SK-N-SH (cell line): ENCODE results near the gene IL1R1. TPM values are rescaled to one million over a fixed set of nuclear protein-coding genes. Genes with fewer than 3 reads are reported as not detected.

Source experiments
- CTCF ChIA-PET: fragments of 300-600, 350-600 bp; formaldehyde crosslinking; extraction: SDS; loops from one replicate; lab custom pipeline; 2021; lab: Yijun Ruan, JAX
- POLR2A ChIA-PET: fragments of 350-600 bp; sonication (Branson Sonifier 250); formaldehyde crosslinking; extraction: SDS; loops from one replicate; lab custom pipeline; 2020; ENCODE audit warnings: antibody characterized with exemption, inconsistent platforms; lab: Yijun Ruan, JAX
- DNase-seq: peaks from one replicate; pipeline ENCODE4 v3.0.0; 2012
- H2AFZ ChIP-seq: fragments of 200-600 bp; sonication (generic); 2 replicates; pipeline ENCODE4 v1.8.1; 2016; ENCODE audit warnings: antibody characterized with exemption, mild to moderate bottlenecking, low read depth
- H3F3A ChIP-seq: fragments of 200-600 bp; sonication (generic); replicated peaks from 2 replicates; pipeline ENCODE3; 2016; ENCODE audit warnings: antibody characterized with exemption, mild to moderate bottlenecking; ENCODE audit not compliant: insufficient read depth
- H3K27ac ChIP-seq, 2 experiments: fragments of 200-500 bp in 1 of 2; fragments of 200-600 bp in 1 of 2; sonication (Bioruptor generic) in 1 of 2; sonication (generic), shearing (Covaris generic) in 1 of 2; 2 replicates each; pipeline versions ENCODE4 v1.5.1 to v1.6.1; 2014 to 2016; ENCODE audit warnings: low read depth in 2 of 2, inconsistent platforms in 1 of 2, low read length in 1 of 2, mild to moderate bottlenecking in 1 of 2, mixed read lengths in 1 of 2
- H3K27me3 ChIP-seq: fragments of 200-600 bp; sonication (generic), shearing (Covaris generic); 2 replicates; pipeline ENCODE4 v1.6.1; 2016; ENCODE audit warnings: mixed run types; ENCODE audit not compliant: insufficient read depth
- H3K36me3 ChIP-seq, 2 experiments: fragments of 200-500 bp in 1 of 2; fragments of 200-600 bp in 1 of 2; sonication (Bioruptor generic) in 1 of 2; sonication (generic) in 1 of 2; replicated peaks in 1 of 2; 2 replicates each; pipeline versions ENCODE3 to v1.5.1; 2014 to 2016; ENCODE audit warnings: low read length in 1 of 2, mild to moderate bottlenecking in 1 of 2; ENCODE audit not compliant: insufficient read depth in 2 of 2, control insufficient read depth in 1 of 2
- H3K4me1 ChIP-seq, 2 experiments: fragments of 200-500 bp in 1 of 2; fragments of 200-600 bp in 1 of 2; sonication (Bioruptor generic) in 1 of 2; sonication (generic), shearing (Covaris generic) in 1 of 2; 2 replicates each; pipeline versions ENCODE4 v1.5.1 to v1.6.1; 2014 to 2016; ENCODE audit warnings: low read depth in 1 of 2, low read length in 1 of 2, mixed run types in 1 of 2; ENCODE audit not compliant: insufficient read depth in 2 of 2, control insufficient read depth in 1 of 2
- H3K4me2 ChIP-seq: fragments of 200-600 bp; sonication (generic), shearing (Covaris generic); 2 replicates; pipeline ENCODE4 v1.6.1; 2017; ENCODE audit warnings: mixed run types
- H3K4me3 ChIP-seq, 2 experiments: fragments of 200-500 bp in 1 of 2; fragments of 200-600 bp in 1 of 2; sonication (Bioruptor generic) in 1 of 2; sonication (generic), shearing (Covaris generic) in 1 of 2; 2 replicates each; pipeline versions ENCODE4 v1.5.1 to v1.8.1; 2014 to 2016; ENCODE audit warnings: low read depth in 2 of 2, inconsistent platforms in 1 of 2, low read length in 1 of 2, mild to moderate bottlenecking in 1 of 2, mixed read lengths in 1 of 2, moderate library complexity in 1 of 2
- H3K79me2 ChIP-seq: fragments of 200-600 bp; sonication (generic); 2 replicates; pipeline ENCODE4 v1.8.1; 2017; ENCODE audit warnings: mild to moderate bottlenecking; ENCODE audit not compliant: insufficient read depth
- H3K9ac ChIP-seq: fragments of 200-600 bp; sonication (generic); 2 replicates; pipeline ENCODE4 v1.6.1; 2017; ENCODE audit warnings: mixed run types
- H3K9me2 ChIP-seq: fragments of 200-600 bp; sonication (generic); 2 replicates; pipeline ENCODE4 v1.6.1; 2017; ENCODE audit warnings: mixed run types
- H3K9me3 ChIP-seq: fragments of 200-600 bp; sonication (generic); 2 replicates; pipeline ENCODE4 v1.6.1; 2017; ENCODE audit warnings: mixed run types, mild to moderate bottlenecking, moderate library complexity
- H4K20me1 ChIP-seq: fragments of 200-600 bp; sonication (generic); 2 replicates; pipeline ENCODE4 v1.6.1; 2017; ENCODE audit warnings: mild to moderate bottlenecking, mixed run types; ENCODE audit not compliant: insufficient read depth
- EZH2phosphoT487 ChIP-seq: fragments of 200-600 bp; sonication (generic); IDR thresholded peaks from 2 replicates; pipeline ENCODE4 v1.6.1; 2017; ENCODE audit warnings: low read depth, mixed run types, mild to moderate bottlenecking, antibody characterized with exemption, moderate library complexity, borderline replicate concordance
- FOXJ3 ChIP-seq: sonication (generic); formaldehyde crosslinking; IDR thresholded peaks from 2 replicates; pipeline ENCODE4 v1.5.1; 2020; ENCODE audit warnings: mild to moderate bottlenecking, missing genetic modification reagents
- GABPA ChIP-seq: IDR thresholded peaks from 2 replicates; pipeline ENCODE4 v1.4.0; 2012; ENCODE audit warnings: low read depth, mild to moderate bottlenecking
- JUND ChIP-seq: IDR thresholded peaks from 2 replicates; pipeline ENCODE4 v1.4.0; 2012
- PBX3 ChIP-seq: IDR thresholded peaks from 2 replicates; pipeline ENCODE4; 2012
- POLR2AphosphoS5 ChIP-seq: IDR thresholded peaks from 2 replicates; pipeline ENCODE4 v1.6.1; 2012; ENCODE audit warnings: low read depth, low read length
- RFX5 ChIP-seq: IDR thresholded peaks from 2 replicates; pipeline ENCODE4 v1.6.1; 2012; ENCODE audit warnings: mild to moderate bottlenecking, improper control_type of control experiment, low read length
- RXRA ChIP-seq: IDR thresholded peaks from 2 replicates; pipeline ENCODE4 v1.4.0; 2012; ENCODE audit warnings: low read depth, mild to moderate bottlenecking, borderline replicate concordance
- SIN3A ChIP-seq: IDR thresholded peaks from 2 replicates; pipeline ENCODE4 v1.6.1; 2012; ENCODE audit warnings: low read depth, mild to moderate bottlenecking, low read length, moderate library complexity, borderline replicate concordance
- TAF1 ChIP-seq: IDR thresholded peaks from 2 replicates; pipeline ENCODE4 v1.6.1; 2012; ENCODE audit warnings: low read depth, mild to moderate bottlenecking, low read length, moderate library complexity, borderline replicate concordance
- TCF12 ChIP-seq: IDR thresholded peaks from 2 replicates; pipeline ENCODE4 v1.4.0; 2012
- USF1 ChIP-seq: IDR thresholded peaks from 2 replicates; pipeline ENCODE4 v1.4.0; 2012; ENCODE audit warnings: low read depth, borderline replicate concordance
- YY1 ChIP-seq: IDR thresholded peaks from 2 replicates; pipeline ENCODE4 v1.4.0; 2012; ENCODE audit warnings: low read depth, mild to moderate bottlenecking
- WGBS: methylation state at CpG from one replicate; pipeline ENCODE4 v1.1.6; 2017; ENCODE audit warnings: low lambda C conversion rate; 5-methylcytosine and 5-hydroxymethylcytosine counted together
- polyA plus RNA-seq, 3 experiments: library from polyadenylated mRNA; depleted of rRNA; stranded (reverse); fragments of >200 nt; gene quantifications; 2 replicates each; pipeline ENCODE4 v1.2.3, GENCODE V29; 2012
- TF ChIP-seq, protein P1 (sequence below): fragments of 150-350 bp; IDR thresholded peaks from 2 replicates; pipeline ENCODE4 v1.6.1; 2016; ENCODE audit warnings: mild to moderate bottlenecking, low read depth, low read length
- TF ChIP-seq, protein P2 (sequence below): IDR thresholded peaks from 2 replicates; pipeline ENCODE4 v1.4.0; 2012; ENCODE audit warnings: low read depth, borderline replicate concordance
- TF ChIP-seq, protein P3 (sequence below): IDR thresholded peaks from 2 replicates; pipeline ENCODE4 v1.6.1; 2012; ENCODE audit warnings: mild to moderate bottlenecking, low read depth, low read length, moderate library complexity

Gene IL1R1
- polyA plus RNA-seq, 1 of the 3 experiments (the other 2 are of a cell fraction), result 13.3 TPM

DNA sequence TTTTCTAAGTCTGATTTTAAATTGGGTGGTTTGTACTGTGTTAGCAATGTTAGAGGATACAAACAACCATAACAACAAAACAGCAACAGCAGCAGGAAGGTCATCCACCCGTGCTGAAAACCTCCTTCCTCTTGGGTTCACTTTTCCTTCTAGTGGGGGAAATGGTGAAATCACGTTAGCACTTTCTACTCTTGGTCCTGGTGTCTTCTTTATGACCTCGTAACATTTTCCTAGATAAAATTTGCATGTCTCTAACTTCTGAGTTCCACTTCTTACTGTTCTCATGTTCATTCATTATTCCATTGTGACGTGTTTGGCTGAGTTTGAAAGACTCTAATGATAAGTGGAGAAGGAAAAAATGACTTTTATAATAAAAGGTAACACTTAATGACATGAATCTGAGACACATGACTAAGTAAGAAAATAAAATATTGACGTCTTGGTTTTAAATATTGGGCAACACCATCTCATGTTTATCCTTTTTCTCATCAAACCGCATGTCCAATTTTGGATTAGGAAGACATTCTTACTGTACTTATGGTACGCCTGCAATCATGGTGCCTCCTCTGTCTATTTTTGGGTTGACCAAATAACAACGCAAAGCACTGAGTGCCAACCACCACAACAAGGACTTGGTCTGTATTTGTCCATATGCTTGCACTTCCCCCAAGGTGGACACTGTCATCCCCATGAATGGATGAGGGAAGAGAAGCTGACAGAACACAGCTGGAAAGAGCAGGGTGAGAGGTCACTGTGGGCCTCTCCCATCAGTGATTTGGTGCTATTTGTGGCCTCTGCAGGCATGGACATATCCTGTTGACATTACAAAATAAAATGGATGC lies 25.7 kb upstream of the IL1R1 start (continued):
- no peak for TF ChIP-seq TAF1
- TF ChIP-seq TCF12, result no peak
- TF ChIP-seq RFX5, result no peak
- no peak for TF ChIP-seq GABPA

GRCh38 chr2:102117472-102117858 lies 25.1 kb upstream of the IL1R1 start:
- no peaks in the 10 kb centered on the region for H3K36me3 ChIP-seq
- no peak overlapping the region for H3K9ac ChIP-seq
- H3K79me2 ChIP-seq, result no peaks in the 10 kb centered on the region
- H2AFZ ChIP-seq, result no peak overlapping the region
- peaks cover 8% of the 10 kb centered on the region for H3F3A ChIP-seq
- DNase-seq, result no peak
- H3K9me3 ChIP-seq, result no peaks in the 10 kb centered on the region
- no peak overlapping the region for H3K27ac ChIP-seq
- 82% methylated on average over 6 of the region's 6 CpGs for WGBS
- POLR2A ChIA-PET, result no interaction called here
- no peak for TF ChIP-seq YY1
- TF ChIP-seq, protein P1, sequence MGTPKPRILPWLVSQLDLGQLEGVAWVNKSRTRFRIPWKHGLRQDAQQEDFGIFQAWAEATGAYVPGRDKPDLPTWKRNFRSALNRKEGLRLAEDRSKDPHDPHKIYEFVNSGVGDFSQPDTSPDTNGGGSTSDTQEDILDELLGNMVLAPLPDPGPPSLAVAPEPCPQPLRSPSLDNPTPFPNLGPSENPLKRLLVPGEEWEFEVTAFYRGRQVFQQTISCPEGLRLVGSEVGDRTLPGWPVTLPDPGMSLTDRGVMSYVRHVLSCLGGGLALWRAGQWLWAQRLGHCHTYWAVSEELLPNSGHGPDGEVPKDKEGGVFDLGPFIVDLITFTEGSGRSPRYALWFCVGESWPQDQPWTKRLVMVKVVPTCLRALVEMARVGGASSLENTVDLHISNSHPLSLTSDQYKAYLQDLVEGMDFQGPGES, result no peak
- no peak for TF ChIP-seq RFX5
- TF ChIP-seq, protein P2, sequence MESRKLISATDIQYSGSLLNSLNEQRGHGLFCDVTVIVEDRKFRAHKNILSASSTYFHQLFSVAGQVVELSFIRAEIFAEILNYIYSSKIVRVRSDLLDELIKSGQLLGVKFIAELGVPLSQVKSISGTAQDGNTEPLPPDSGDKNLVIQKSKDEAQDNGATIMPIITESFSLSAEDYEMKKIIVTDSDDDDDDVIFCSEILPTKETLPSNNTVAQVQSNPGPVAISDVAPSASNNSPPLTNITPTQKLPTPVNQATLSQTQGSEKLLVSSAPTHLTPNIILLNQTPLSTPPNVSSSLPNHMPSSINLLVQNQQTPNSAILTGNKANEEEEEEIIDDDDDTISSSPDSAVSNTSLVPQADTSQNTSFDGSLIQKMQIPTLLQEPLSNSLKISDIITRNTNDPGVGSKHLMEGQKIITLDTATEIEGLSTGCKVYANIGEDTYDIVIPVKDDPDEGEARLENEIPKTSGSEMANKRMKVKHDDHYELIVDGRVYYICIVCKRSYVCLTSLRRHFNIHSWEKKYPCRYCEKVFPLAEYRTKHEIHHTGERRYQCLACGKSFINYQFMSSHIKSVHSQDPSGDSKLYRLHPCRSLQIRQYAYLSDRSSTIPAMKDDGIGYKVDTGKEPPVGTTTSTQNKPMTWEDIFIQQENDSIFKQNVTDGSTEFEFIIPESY, result no peak
- no peak for TF ChIP-seq POLR2AphosphoS5
- TF ChIP-seq SIN3A, result no peak
- TF ChIP-seq RXRA, result no peak
- no peak for TF ChIP-seq USF1
- no peak for TF ChIP-seq FOXJ3 (CRISPR knock-in tag)
- TF ChIP-seq JUND, result no peak
- TF ChIP-seq, protein P3, sequence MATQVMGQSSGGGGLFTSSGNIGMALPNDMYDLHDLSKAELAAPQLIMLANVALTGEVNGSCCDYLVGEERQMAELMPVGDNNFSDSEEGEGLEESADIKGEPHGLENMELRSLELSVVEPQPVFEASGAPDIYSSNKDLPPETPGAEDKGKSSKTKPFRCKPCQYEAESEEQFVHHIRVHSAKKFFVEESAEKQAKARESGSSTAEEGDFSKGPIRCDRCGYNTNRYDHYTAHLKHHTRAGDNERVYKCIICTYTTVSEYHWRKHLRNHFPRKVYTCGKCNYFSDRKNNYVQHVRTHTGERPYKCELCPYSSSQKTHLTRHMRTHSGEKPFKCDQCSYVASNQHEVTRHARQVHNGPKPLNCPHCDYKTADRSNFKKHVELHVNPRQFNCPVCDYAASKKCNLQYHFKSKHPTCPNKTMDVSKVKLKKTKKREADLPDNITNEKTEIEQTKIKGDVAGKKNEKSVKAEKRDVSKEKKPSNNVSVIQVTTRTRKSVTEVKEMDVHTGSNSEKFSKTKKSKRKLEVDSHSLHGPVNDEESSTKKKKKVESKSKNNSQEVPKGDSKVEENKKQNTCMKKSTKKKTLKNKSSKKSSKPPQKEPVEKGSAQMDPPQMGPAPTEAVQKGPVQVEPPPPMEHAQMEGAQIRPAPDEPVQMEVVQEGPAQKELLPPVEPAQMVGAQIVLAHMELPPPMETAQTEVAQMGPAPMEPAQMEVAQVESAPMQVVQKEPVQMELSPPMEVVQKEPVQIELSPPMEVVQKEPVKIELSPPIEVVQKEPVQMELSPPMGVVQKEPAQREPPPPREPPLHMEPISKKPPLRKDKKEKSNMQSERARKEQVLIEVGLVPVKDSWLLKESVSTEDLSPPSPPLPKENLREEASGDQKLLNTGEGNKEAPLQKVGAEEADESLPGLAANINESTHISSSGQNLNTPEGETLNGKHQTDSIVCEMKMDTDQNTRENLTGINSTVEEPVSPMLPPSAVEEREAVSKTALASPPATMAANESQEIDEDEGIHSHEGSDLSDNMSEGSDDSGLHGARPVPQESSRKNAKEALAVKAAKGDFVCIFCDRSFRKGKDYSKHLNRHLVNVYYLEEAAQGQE, result no peak
- TF ChIP-seq PBX3, result no peak
- no peak for TF ChIP-seq EZH2phosphoT487
- TF ChIP-seq, all 33 proteins: peak for 0
- no peaks in the 10 kb centered on the region for H4K20me1 ChIP-seq
- H3K27me3 ChIP-seq, result no peaks in the 10 kb centered on the region
- H3K4me2 ChIP-seq, result no peak overlapping the region
- H3K9me2 ChIP-seq, result no peaks in the 10 kb centered on the region
- no peak overlapping the region for H3K4me3 ChIP-seq
- H3K4me1 ChIP-seq, result peaks cover 0 to 5% of the 10 kb centered on the region in 2 experiments; a peak in 1 of 4 replicates
- CTCF ChIA-PET, result interaction anchor here (1.0 kb wide), 1 partner anchor 97 kb away, joined by 3 read pairs; no protein-coding TSS in a partner anchor
